ENCODE data around the gene MORC3.
A peak's percentile ranks its signal among the peaks of the same experiment; 100 is the strongest.
"Not testable (repeated sequence)": the region's sequence is repeated elsewhere in the genome, so short reads cannot be mapped to it uniquely, and the experiment has no call there.

Gene MORC3, protein sequence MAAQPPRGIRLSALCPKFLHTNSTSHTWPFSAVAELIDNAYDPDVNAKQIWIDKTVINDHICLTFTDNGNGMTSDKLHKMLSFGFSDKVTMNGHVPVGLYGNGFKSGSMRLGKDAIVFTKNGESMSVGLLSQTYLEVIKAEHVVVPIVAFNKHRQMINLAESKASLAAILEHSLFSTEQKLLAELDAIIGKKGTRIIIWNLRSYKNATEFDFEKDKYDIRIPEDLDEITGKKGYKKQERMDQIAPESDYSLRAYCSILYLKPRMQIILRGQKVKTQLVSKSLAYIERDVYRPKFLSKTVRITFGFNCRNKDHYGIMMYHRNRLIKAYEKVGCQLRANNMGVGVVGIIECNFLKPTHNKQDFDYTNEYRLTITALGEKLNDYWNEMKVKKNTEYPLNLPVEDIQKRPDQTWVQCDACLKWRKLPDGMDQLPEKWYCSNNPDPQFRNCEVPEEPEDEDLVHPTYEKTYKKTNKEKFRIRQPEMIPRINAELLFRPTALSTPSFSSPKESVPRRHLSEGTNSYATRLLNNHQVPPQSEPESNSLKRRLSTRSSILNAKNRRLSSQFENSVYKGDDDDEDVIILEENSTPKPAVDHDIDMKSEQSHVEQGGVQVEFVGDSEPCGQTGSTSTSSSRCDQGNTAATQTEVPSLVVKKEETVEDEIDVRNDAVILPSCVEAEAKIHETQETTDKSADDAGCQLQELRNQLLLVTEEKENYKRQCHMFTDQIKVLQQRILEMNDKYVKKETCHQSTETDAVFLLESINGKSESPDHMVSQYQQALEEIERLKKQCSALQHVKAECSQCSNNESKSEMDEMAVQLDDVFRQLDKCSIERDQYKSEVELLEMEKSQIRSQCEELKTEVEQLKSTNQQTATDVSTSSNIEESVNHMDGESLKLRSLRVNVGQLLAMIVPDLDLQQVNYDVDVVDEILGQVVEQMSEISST

DNA sequence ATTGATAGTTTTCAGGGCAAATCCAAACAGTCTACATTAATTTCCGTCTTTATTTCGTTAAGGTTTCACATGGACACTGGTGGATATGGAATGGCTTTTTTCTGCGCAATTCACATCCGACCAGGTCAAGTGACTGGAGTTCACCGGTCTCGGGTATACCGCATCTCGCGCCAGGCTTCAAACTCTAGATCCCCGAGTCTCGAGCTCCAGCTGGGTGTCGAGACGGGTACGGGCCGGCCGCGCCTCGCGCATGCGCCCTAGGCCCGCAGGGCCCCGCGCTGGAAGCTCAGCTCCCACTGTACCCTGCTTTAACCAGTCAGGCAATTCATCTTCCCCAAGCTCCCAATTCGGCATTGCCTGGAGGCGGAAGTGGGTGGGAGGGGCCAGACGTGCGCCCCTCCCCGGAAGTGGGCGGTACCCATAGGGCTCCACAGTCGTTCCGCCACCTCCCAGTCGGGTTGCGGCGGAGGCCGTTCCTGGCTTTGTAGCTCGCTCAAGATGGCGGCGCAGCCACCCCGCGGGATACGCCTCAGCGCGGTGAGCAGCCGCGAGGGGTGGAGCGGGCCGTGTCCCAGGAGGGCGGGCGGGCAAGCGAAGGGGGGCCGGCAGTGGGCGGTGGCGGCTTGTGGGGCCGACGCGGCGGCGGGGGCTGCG, at the start of gene MORC3:
TSS of gene MORC3 (plus strand) at position 431 of the 654 bp plus-strand sequence. CDS start at position 499, 68 bp downstream.
- peak; percentile 99 for DNase-seq

DNA sequence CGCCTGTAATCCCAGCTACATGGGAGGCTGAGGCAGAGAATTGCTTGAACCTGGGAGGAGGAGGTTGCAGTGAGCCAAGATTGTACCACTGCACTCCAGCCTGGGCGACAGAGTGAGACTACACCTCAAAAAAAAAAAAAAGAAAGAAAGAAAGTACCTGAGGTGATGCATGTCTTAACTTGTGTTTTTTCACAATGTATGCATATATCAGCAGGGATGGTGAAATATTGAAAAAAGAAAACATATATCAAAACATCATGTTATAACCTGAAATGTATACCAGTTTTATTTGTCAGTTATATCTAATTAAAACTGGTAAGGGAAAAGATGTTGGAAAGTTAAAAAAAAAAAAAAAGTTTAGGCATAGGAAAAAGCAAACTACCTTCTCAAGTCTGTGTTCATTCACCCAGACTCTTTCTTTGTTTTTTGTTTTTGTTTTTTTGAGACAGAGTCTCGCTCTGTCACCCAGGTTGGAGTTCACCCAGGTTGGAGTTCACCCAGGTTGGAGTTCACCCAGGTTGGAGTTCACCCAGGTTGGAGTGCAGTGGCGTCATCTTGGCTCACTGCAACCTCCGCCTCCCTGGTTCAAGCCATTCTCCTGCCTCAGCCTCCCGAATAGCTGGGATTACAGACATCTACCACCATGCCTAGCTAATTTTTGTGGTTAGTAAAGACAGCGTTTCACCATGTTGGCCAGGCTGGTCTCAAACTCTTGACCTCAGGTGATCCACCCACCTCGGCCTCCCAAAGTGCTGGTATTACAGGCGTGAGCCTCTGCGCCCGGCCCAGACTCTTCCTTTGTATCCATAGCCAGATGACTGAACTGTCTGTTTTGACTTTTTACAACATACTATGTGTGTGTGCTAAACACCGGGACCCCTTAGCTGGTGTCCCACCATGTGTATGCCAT, 49.0 kb upstream of the MORC3 start:
- DNase-seq = not testable (repeated sequence)

DNA sequence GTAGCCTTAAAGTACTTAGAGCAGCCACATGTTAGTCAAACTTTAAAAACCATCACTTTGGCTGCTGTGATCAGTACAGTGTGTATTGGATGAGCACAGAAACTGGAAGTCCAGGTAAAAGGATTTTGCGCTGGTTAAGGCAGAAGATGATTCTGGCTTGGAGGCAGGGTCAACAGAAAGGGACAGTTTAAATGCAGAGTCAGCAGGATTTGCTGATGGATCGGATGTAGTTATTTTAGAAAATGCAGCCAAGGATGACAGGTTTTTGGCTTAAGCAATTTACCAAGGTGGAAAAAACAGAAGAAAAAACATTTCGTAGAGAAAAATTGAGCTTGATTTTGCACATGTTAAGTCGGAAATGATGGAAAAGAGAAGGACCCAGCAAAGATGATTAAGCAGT, 45.9 kb upstream of the MORC3 start:
- DNase-seq = no peak

DNA sequence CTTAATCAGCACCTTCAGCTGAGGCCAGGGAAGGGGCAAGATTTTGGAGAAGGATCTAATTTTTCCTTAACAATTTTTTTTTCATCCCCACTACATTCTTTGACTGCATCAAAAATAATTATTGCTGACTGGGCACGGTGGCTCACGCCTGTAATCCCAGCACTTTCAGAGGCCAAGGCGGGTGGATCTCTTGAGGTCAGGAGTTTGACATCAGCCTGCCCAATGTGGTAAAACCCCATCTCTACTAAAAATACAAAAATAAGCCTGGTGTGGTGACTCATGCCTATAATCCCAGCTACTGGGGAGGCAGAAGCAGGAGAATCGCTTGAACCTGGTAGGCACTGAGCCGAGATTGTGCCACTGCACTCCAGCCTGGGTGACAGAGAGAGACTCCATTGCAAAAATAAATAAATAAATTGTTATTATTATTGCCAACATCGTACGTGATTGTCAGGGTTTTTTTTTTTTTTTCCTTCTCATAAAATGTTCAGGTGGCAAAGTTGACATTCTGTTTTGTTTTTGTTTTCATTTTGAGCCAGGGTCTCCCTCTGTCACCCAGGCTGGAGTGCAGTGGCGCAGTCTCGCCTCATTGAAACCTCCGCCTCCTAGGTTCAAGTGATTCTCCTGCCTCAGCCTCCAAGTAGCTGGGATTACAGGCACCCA, 37.3 kb upstream of the MORC3 start:
- no peak for DNase-seq

DNA sequence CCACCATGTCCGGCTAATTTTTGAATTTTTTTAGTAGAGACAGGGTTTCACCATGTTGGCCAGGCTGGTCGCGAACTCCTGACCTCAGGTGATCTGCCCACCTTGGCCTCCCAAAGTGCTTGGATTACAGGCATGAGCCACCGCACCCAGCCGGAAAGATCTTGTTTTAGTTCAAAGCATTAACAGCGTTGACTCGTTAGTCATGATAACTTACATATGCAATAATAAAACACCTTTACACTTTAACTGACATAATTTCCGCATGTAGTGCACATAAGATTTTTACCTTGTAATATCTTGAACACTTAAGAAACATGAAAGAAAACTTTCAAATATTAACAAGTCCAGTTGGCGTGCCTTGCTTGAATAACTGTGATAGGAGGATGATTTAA, 36.8 kb upstream of the MORC3 start:
- not testable (repeated sequence) for DNase-seq

DNA sequence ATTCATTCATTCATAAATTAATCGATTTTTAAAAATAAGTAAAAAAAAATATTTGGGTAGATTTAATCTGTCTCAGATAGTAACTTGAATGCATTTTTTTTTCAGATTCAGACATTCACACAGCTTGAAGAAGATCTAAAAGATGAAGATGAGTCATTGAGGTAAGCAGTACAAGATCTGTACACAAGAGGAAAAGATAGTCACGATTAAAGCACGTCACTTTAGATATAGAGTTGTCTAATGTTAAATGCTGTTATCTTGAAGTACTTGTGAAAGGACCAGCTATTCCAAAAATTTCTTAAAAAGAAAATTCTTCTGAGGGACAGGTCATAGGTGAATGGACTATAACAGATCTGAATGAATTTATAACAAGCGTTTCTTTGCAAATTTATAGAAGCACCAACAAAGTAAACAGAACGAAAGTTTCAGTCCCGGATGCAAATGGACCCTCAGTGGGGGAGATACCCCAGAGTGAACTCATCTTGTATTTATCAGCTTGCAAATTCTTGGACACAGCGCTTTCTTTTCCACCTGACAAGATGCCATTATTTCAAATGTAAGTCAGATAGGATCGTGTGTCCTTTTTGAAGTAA, 31.2 kb upstream of the MORC3 start:
- DNase-seq = no peak

DNA sequence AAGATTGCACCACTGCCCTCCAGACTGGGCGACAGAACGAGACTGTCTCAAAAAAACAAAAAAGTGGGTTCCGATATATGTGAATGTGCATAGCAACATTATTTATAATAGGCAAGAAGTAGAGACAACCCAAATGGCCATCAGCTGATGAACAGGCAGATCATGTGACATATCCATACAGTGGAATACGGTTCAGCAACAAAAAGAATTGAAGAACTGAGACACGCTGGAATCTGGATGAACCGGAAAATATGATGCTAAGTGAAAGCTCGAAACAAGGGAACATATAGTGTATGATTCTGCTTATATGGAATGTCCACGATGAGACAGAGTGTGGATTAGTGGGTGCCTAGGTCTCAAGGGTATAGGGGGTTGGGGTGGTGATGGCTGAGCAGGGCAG, 28.5 kb upstream of the MORC3 start:
- DNase-seq = no peak

DNA sequence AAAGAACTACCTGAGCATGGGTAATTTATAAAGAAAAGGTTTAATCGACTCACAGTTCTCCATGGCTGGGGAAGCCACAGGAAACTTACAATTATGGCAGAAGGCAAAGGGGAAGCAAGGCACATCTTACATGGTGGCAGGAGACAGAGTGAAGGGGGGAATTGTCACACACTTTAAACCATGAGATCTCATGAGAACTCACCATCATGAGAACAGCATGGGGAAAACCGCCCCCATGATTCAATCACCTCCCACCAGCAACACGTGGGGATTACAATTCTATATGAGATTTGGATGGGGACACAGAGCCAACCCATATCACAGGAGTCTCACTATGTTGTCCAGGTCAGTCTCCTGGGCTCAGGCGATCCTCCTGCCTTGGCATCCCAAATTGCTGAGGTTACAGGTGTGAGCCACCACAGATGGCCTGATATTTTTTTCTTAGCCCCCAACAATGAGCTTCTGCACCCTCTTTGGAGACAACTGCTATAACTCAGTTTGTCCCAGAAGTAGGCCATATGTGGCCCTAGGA, 22.5 kb upstream of the MORC3 start:
- DNase-seq = no peak

DNA sequence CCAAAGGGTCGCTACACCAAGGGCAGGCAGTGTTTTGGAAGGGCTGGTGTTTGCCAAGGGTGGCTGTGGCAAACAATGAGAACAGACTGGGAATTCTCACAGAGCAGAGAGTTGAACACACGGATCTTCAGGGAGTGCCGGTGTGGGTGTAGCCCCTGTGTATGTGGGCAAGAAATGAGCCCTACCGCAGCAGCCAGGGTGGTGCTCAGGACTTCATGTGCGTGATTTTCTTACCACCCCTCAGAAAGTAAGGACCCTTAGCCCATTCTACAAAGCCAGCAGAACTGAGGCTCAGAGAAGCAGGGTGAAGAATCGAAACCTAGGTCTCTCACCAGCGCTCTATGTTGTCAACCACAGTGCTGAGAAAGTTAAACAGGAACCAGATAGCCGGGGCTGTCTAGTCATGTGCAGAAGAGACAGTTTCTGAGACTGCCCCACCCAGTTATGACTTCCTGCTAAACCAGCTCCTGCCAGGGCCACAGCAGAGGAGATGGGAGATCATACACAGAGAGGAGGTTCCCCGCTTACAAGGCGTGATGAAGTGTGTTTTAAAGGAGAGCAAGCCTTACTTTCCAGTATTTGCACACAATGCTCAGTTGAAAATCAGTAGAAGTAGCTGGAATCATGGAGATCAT, 21.9 kb upstream of the MORC3 start:
- peak; percentile 88 for DNase-seq

DNA sequence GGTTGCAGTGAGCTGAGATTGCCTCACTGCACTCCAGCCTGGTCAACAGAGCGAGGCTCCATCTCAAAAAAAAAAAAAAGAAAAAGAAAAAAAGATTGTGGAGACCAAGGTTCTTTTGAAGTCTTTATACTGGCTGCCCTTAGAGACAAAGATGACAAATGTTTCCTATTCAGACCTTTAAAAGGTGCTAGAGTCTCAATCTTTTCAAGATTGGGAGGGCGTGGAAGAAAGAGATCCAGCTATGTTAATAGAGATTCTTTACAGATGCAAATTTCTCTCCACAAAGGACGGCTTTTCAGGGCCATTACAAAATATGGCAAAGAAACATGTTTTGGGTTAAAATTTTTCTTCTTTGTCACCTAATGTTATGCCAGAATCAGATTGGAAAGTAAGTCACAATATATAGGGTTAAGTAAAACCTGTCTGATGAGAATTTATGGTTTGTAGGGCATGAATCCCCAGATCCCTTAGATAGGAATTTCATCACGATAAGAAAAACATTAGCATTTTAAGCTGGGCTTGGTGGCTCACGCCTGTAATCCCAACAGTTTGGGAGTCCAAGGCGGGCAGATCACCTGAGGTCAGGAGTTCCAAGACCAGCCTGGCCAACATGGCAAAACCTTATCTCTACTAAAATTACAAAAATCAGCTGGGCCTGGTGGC, 13.0 kb upstream of the MORC3 start:
- no peak for DNase-seq

DNA sequence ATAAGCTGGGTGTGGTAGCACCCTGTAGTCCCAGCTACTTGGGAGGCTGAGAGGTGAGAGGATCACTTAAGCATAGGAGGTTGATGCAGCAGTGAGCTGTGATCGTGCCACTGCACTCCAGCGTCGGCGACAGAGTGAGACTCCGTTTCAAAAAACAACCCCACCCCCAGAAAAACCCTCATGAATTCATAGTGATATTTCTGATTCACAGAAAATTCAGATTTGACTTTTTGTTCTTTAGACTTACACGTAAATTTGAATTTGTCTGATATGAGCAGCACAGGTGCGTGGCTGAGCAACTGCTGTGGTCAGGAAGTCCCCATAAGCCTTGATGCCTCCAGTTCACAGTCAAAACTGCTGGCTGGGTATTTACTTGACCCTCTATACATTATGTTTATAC, 10.0 kb upstream of the MORC3 start:
- peak; percentile 54 for DNase-seq

DNA sequence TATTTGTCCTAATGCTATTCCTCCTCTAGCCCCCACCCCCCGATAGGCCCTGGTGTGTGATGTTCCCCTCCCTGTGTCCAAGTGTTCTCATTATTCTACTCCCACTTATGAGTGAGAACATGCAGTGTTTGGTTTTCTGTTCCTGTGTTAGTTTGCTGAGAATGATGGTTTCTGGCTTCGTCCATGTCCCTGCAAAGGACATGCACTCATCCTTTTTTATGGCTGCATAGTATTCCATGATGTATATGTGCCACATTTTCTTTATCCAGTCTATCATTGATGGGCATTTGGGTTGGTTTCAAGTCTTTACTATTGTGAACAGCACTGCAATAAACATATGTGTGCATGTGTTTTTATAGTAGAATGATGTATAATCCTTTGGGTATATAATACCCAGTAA, 6.6 kb upstream of the MORC3 start:
- DNase-seq = not testable (repeated sequence)

DNA sequence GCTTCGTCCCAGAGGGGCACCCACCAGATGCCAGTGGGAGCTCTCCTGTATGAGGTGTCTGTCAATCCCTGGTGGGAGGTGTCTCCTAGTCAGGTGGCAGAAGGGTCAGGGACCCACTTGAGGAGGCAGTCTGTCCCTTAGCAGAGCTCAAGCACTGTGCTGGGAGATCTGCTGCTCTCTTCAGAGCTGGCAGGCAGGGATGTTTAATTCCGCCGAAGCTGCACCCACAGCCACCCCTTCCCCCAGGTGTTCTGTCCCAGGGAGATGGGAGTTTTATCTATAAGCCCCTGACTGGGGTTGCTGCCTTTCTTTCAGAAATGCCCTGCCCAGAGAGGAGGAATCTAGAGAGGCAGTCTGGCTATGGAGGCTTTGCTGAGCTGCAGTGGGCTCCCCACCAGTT, 4.0 kb upstream of the MORC3 start:
- DNase-seq = not testable (repeated sequence)

DNA sequence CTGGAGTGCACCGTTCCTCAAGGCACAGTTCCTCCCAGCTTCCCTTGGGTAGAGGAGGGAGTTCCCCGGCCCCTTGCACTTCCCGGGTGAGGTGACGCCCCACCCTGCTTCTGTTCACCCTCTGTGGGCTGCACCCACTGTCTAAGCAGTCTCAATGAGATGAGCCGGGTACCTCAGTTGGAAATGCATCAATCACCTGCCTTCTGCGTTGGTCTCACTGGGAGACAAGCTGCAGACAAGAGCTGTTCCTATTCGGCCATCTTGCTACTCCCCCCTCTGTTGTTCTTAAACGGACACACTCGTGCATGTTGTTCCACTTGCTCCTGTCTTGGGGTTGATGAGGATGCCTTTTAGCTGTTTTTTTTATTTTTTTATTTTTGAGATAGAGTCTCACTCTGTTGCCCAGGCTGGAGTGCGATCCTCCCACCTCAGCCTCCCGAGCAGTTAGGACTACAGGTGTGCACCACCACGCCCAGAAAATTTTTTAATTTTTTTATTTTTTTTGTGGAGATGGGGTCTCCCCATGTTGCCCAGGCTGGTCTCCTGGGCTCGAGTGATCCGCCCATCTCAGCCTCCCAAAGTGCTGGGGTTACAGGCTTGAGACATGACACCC, 3.0 kb upstream of the MORC3 start:
- DNase-seq = no peak

DNA sequence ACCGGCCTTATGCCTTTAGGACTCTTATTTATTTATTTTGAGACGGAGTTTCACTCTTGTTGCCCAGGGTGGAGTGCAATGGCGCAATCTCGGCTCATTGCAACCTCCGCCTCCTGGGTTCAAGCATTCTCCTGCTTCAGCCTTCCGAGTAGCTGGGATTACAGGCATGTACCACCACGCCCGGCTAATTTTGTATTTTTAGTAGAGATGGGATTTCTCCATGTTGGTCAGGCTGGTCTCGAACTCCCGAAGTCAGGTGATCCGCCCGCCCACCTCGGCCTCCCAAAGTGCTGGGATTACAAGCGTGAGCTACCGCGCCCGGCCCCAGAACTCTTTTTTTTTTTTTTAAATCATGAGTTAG, 611 bp upstream of the MORC3 start:
- DNase-seq = not testable (repeated sequence)

DNA sequence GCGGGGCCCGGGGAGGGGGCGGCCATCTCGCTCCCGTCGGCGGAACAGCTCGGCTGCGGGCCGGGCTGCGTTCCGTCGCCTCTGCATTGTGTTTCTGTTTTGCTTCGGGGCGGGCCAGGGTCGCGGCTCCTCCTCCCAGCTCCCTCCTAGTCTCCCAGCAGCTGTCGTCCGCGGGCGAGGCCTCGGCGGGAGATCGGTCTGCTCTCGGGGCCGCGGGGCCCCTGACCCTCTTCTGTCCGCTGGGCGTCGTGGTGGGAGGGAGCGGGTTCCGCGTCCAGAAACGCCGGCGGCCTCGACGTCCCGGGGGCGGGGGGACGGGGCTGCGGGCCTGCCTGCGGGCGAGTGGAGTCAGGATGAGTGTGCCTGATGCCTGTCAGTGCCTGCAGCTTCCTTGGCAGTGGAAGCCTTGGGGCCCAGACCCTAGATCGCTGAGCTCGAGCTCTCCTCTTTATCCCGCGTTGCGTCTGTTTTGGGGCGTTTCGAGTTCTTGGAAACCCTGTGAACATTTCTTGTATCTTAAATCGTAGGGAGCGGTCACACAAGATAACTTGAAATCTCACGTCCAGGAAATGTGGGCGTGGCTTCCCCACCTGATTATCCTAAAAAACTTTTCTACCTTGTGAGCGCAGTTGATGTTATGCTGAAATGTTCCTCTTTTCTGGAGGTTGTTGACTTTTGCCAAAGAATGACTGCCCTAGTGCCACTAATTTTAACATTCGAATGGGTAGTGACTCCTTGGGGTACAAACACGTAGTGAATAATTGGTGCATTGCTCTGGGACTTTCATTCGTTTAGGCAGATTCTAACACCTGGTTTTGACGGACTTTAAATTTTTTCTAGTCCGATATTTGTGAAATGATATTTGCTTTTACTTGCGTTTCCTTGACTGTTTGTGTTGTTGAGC, 676 bp downstream of the MORC3 start:
- DNase-seq = peak; percentile 59

DNA sequence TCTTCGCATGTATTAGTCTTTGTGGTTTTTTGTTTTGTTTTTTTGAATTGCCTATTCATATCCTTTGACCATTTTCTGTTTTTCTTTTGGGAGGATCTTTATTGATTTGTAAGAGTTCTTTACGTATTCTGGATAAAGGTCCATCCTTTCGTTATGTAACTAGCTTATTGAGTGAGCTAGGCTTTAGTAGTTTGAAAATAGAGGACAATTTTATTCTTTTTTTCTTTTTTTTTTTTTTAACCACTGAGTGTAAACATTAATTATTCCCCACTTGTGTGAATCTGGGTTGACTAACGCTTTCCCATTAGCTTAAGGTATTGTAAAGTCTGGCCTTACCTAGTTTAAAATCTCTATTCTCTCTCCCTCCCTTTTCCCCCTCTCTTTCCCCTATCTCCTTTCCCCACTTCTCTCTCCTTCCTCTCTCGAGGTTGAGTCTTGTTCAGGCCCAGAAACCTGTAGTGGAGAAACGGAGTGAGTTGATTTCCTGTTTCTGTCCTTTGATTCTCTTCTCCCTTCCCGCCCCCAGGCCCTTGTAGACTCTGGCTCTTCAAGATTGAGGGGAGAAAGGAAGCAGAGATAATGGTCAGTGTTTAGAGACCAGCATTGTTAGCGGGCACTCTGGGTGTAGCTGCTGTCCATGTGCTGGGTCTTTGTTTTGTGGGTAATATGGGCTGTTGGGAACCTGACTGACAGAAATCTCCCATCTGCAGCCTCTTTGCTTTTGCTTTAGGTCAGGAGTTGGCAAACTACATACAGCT, 1.5 kb downstream of the MORC3 start:
- no peak for DNase-seq

DNA sequence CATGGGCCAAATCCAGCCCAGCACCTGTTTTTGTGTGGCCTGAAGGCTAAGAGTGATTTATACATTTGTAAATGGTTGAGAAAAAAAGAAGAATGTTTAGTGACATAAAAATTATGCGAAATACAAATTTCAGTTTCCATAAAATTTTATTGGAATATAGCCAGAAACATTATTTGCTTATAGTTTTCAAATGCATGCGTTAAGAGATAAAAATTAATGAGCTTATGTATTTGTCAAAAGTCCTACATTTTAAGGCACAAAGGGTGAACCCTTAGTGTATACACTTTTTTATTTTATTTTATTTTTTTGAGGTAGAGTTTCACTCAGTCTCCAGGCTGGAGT, 2.1 kb downstream of the MORC3 start:
- DNase-seq = no peak

All from CD4-positive, alpha-beta T cell treated with Interleukin-15 for 1 hour (primary cell).